Gastroesophageal sphincter (tissue), 3 donors: ENCODE measurements around the gene LEMD3.

Source experiments
- EP300 ChIP-seq: sonication (generic); formaldehyde crosslinking; IDR thresholded peaks from one replicate; pipeline ENCODE4 v1.6.1; 2017; ENCODE audit warnings: antibody characterized with exemption, mild to moderate bottlenecking
- POLR2A ChIP-seq, 2 donors: fragments of 450-650 bp; IDR thresholded peaks; one replicate each; pipeline ENCODE4 v1.6.1; 2017; ENCODE audit warnings: antibody characterized with exemption in 2 of 2, mild to moderate bottlenecking in 2 of 2, moderate library complexity in 1 of 2
- POLR2AphosphoS5 ChIP-seq: sonication (generic); formaldehyde crosslinking; IDR thresholded peaks from one replicate; pipeline ENCODE4 v1.6.1; 2017; ENCODE audit warnings: antibody characterized with exemption
- TF ChIP-seq, protein P1 (sequence below), 4 experiments: fragments of 200-600 bp in 2 of 4; fragments of 450-650 bp in 2 of 4; sonication (generic) in 1 of 4; IDR thresholded peaks; one replicate each; pipeline ENCODE4 v1.5.1; 2017 to 2019; ENCODE audit warnings: antibody characterized with exemption in 4 of 4, mild to moderate bottlenecking in 2 of 4, moderate library complexity in 2 of 4

GRCh38 chr12:65164774-65165173 is 4.6 kb upstream of the LEMD3 start:
- no peak for TF ChIP-seq POLR2AphosphoS5
- TF ChIP-seq, protein P1, sequence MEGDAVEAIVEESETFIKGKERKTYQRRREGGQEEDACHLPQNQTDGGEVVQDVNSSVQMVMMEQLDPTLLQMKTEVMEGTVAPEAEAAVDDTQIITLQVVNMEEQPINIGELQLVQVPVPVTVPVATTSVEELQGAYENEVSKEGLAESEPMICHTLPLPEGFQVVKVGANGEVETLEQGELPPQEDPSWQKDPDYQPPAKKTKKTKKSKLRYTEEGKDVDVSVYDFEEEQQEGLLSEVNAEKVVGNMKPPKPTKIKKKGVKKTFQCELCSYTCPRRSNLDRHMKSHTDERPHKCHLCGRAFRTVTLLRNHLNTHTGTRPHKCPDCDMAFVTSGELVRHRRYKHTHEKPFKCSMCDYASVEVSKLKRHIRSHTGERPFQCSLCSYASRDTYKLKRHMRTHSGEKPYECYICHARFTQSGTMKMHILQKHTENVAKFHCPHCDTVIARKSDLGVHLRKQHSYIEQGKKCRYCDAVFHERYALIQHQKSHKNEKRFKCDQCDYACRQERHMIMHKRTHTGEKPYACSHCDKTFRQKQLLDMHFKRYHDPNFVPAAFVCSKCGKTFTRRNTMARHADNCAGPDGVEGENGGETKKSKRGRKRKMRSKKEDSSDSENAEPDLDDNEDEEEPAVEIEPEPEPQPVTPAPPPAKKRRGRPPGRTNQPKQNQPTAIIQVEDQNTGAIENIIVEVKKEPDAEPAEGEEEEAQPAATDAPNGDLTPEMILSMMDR (IDR thresholded peaks at IDR 0.05), result no peak
- no peak for TF ChIP-seq POLR2A (IDR thresholded peaks at IDR 0.05)
- no peak for TF ChIP-seq EP300
